ENCODE results near the gene NPTN. TPM values are rescaled to one million over a fixed set of nuclear protein-coding genes. Genes with fewer than 3 reads are reported as not detected.
A peak's percentile ranks its signal among the peaks of the same experiment; 100 is the strongest.

The NPTN gene
- total RNA-seq, 4 donors from 2014 or later = 84.3 to 118 (median 106) TPM

GRCh38 chr15:73599934-73600333 lies 33.3 kb downstream of the NPTN start:
- no peak for DNase-seq (ENCODE audit: low spot score in 2 of 2)
- Histone ChIP-seq H3K27ac (no peak overlapping the region), H3K27me3 (no peaks in the 10 kb centered on the region), H3K36me3 (no peaks in the 10 kb centered on the region), H3K4me1 (peaks cover 0 to 87% (median 51%) of the 10 kb centered on the region in 4 donors), H3K4me3 (no peak overlapping the region), H3K9me3 (no peaks in the 10 kb centered on the region)
- TF ChIP-seq CTCF (IDR thresholded peaks at IDR 0.05) (no peak), POLR2A (IDR thresholded peaks at IDR 0.05) (no peak)
- 94 to 95% methylated on average over 1 of the region's 1 CpG for WGBS, 2 donors

DNA sequence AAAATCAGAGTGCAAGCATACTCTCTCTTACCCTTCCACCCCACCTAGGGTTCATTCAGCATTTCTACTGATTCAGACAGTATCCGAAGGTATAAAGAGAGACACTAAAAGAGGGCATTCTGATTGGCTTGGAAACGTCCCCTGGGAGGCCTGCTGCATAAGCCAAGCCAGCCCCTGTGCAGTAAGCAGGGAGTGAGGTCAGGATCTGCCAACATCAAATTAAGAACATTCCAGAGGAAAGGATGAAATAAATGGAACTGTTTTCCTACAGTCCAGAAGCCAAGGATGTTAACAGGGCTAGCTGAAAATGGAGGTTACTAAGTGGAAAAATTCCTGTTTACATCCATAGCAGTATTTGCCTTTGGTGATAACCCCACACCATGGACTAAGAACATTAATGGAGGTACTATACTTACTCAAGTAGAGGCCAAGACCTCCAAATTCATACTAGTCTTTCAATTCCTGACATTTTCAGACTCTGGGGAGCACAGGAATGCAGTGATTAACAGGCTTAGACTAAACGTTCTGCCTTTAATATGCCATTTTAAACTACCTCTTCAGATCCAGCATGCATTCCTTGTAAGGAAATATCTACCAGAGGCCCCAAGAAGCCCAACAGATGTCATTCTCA lies 34.5 kb downstream of the NPTN start:
- DNase-seq (ENCODE audit: low spot score in 2 of 2) = no peak
- Histone ChIP-seq H3K27ac (peak overlapping the region in 2 of 4 donors; percentile 11 to 19), H3K4me1 (peaks cover 0 to 99% (median 51%) of the 10 kb centered on the region in 4 donors), H3K27me3 (no peaks in the 10 kb centered on the region), H3K9me3 (no peaks in the 10 kb centered on the region), H3K36me3 (no peaks in the 10 kb centered on the region), H3K4me3 (no peak overlapping the region)
- 34 to 37% methylated on average over 3 of the region's 3 CpGs for WGBS, 2 donors
- no peak for TF ChIP-seq POLR2A (IDR thresholded peaks at IDR 0.05)
- TF ChIP-seq EP300 (IDR thresholded peaks at IDR 0.05) = no peak
- no peak for TF ChIP-seq CTCF (IDR thresholded peaks at IDR 0.05)

GRCh38 chr15:73597036-73597638 lies 36.1 kb downstream of the NPTN start:
- TF ChIP-seq CTCF (IDR thresholded peaks at IDR 0.05) (no peak), EP300 (IDR thresholded peaks at IDR 0.05) (no peak), POLR2A (IDR thresholded peaks at IDR 0.05) (no peak)
- no peaks in the 10 kb centered on the region for H3K9me3 ChIP-seq
- no peak for DNase-seq (ENCODE audit: low spot score in 2 of 2)
- no peaks in the 10 kb centered on the region for H3K36me3 ChIP-seq
- H3K4me3 ChIP-seq = no peak overlapping the region
- no peak overlapping the region for H3K27ac ChIP-seq
- H3K4me1 ChIP-seq = peaks cover 0 to 90% (median 40%) of the 10 kb centered on the region in 4 donors
- 85 to 89% methylated on average over 20 to 21 of the region's 21 CpGs for WGBS, 2 donors
- H3K27me3 ChIP-seq = no peaks in the 10 kb centered on the region

DNA sequence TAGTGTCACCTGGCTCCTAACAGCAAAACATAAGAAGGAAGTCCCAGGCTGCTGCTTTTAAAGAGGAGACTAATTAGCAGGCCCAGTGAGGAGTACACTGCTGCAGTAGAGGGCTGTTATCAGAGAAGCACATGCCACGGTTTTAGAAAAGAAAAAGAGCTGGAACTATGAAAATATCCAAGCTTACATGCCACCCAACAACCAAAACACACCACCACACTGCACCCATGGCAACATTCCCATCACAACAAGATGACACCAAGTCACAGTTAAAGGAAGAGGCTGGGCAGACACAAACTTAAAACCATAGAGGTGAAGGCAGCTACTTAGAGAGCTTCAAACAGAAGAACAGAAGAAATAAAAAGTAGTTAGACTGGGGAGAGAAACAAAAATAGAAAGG lies 37.0 kb downstream of the NPTN start:
- 36 to 44% methylated on average over 1 of the region's 1 CpG for WGBS, 2 donors
- H3K4me1 ChIP-seq = peaks cover 0 to 80% (median 30%) of the 10 kb centered on the region in 4 donors
- no peak overlapping the region for H3K27ac ChIP-seq
- no peak overlapping the region for H3K4me3 ChIP-seq
- no peak for DNase-seq (ENCODE audit: low spot score in 2 of 2)
- H3K9me3 ChIP-seq = no peaks in the 10 kb centered on the region
- H3K36me3 ChIP-seq = peaks cover 0 to 9% (median 0%) of the 10 kb centered on the region in 3 donors
- no peaks in the 10 kb centered on the region for H3K27me3 ChIP-seq
- TF ChIP-seq POLR2A (IDR thresholded peaks at IDR 0.05) = no peak
- no peak for TF ChIP-seq EP300 (IDR thresholded peaks at IDR 0.05)
- no peak for TF ChIP-seq CTCF (IDR thresholded peaks at IDR 0.05)

DNA sequence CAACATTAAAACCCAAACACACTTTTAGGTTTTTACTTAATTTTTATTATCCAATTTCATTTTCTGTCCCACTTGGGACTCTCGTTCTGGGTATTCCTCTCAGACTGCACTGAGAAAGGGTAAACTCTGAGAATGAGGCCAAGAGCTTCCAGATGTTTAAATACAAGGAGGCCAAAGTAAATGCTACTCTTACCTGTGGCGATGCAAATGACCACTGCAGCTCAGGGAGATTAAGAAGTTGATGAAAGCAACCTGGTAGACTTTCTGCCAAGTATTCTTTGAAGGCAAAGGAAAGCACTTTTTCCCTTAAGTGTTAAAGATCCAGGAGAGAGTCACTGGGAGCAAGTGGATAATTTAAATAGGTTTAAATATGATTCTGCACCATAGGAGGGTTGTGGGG lies 39.1 kb downstream of the NPTN start:
- DNase-seq (ENCODE audit: low spot score in 2 of 2) = no peak
- no peak overlapping the region for H3K4me3 ChIP-seq
- no peak for TF ChIP-seq EP300 (IDR thresholded peaks at IDR 0.05)
- TF ChIP-seq POLR2A (IDR thresholded peaks at IDR 0.05) = no peak
- TF ChIP-seq CTCF (IDR thresholded peaks at IDR 0.05) = no peak
- H3K36me3 ChIP-seq = peaks cover 0 to 24% (median 0%) of the 10 kb centered on the region in 3 donors
- WGBS, 2 donors = 65 to 66% methylated on average over 2 of the region's 2 CpGs
- no peaks in the 10 kb centered on the region for H3K9me3 ChIP-seq
- H3K27ac ChIP-seq = no peak overlapping the region
- H3K27me3 ChIP-seq = no peaks in the 10 kb centered on the region
- H3K4me1 ChIP-seq = peaks cover 0 to 60% (median 17%) of the 10 kb centered on the region in 4 donors
